K562 (cell line): ENCODE results near the gene ZSCAN2. TPM values are rescaled to one million over a fixed set of nuclear protein-coding genes. Genes with fewer than 3 reads are reported as not detected.
A peak's percentile ranks its signal among the peaks of the same experiment; 100 is the strongest.

Source experiments
- ATAC-seq: fragments of 200-7000 bp; cut with Tn5 transposase; 3 replicates; pipeline ENCODE4 v1.9.1; 2020; ENCODE audit warnings: moderate library complexity
- BruUV-seq: library from RNA; stranded (reverse); fragments of 400-500 nt; replicated peaks from 2 replicates; lab custom pipeline; 2021; lab: Mats Ljungman, UMichigan
- CTCF ChIA-PET: fragments of 300-600 bp; formaldehyde crosslinking; extraction: SDS; loops from one replicate; lab custom pipeline; 2021; ENCODE audit warnings: low intra/inter-chr PET ratio; lab: Yijun Ruan, JAX
- POLR2A ChIA-PET: fragments of 300-600, 350-650 bp; sonication (Branson Sonifier 250); formaldehyde crosslinking; extraction: SDS; loops from one replicate; lab custom pipeline; 2021; ENCODE audit warnings: antibody characterized with exemption, inconsistent platforms; lab: Yijun Ruan, JAX
- DNase-seq, 4 experiments: peaks; one replicate each; pipeline versions ENCODE4 v3.0.0 to v3.0.0-alpha.2; 2011 to 2018; ENCODE audit warnings: low spot score in 3 of 4, mixed read lengths in 3 of 4; ENCODE audit errors: extremely low read depth in 1 of 4
- FAIRE-seq: peaks from 2 replicates; lab custom pipeline; 2011; peaks lifted over from hg19 to GRCh38; lab: Jason Lieb, UNC
- H2AFZ ChIP-seq: 2 replicates; pipeline ENCODE4 v1.6.0; 2011; ENCODE audit warnings: low read depth, low read length, control low read depth, inconsistent platforms
- H3K27ac ChIP-seq: fragments of 200-600 bp; 3 replicates; pipeline ENCODE4 v1.8.0; 2011; ENCODE audit warnings: low read depth, mild to moderate bottlenecking, control low read depth, inconsistent platforms, low read length, moderate library complexity, mixed read lengths; ENCODE audit errors: extremely low read depth
- H3K27me3 ChIP-seq, 2 experiments: fragments of 300-600 bp in 1 of 2; 2 replicates in 1 of 2; 3 replicates in 1 of 2; pipeline versions ENCODE4 v1.6.0 to v1.8.0; 2011; ENCODE audit warnings: inconsistent platforms in 2 of 2, low read length in 2 of 2, mild to moderate bottlenecking in 1 of 2, mixed read lengths in 1 of 2, moderate library complexity in 1 of 2; ENCODE audit not compliant: control insufficient read depth in 2 of 2, insufficient read depth in 2 of 2
- H3K36me3 ChIP-seq: fragments of 300-600 bp; 3 replicates; pipeline ENCODE4 v1.8.0; 2011; ENCODE audit warnings: mild to moderate bottlenecking, low read length, inconsistent platforms; ENCODE audit not compliant: control insufficient read depth, insufficient read depth
- H3K4me1 ChIP-seq, 2 experiments: fragments of 200-600 bp in 1 of 2; replicated peaks in 1 of 2; 2 replicates in 1 of 2; 3 replicates in 1 of 2; pipeline versions ENCODE4 v1.5.1 to v1.8.0; 2011; ENCODE audit warnings: inconsistent platforms in 2 of 2, low read length in 2 of 2, mild to moderate bottlenecking in 1 of 2, mixed read lengths in 1 of 2, moderate library complexity in 1 of 2; ENCODE audit not compliant: control insufficient read depth in 2 of 2, insufficient read depth in 2 of 2
- H3K4me2 ChIP-seq: 2 replicates; pipeline ENCODE4 v1.6.1; 2011; ENCODE audit warnings: low read length, control low read depth, inconsistent platforms, mixed read lengths; ENCODE audit not compliant: insufficient read depth
- H3K4me3 ChIP-seq: fragments of 200-600 bp; sonication (generic), shearing (Covaris generic); 2 replicates; pipeline ENCODE4 v1.5.1; 2016; ENCODE audit warnings: control low read depth, inconsistent platforms
- H3K79me2 ChIP-seq: fragments of 200-600 bp; 3 replicates; pipeline ENCODE4 v1.8.0; 2011; ENCODE audit warnings: low read length, inconsistent platforms; ENCODE audit not compliant: control insufficient read depth, insufficient read depth
- H3K9ac ChIP-seq, 2 experiments: 2 replicates each; pipeline versions ENCODE4 v1.6.0 to v1.6.1; 2011; ENCODE audit warnings: low read depth in 2 of 2, low read length in 2 of 2, control low read depth in 1 of 2, inconsistent platforms in 1 of 2, mild to moderate bottlenecking in 1 of 2, mixed read lengths in 1 of 2; ENCODE audit not compliant: insufficient read depth in 1 of 2
- H3K9me1 ChIP-seq: one replicate; pipeline ENCODE4 v1.6.0; 2011; ENCODE audit warnings: inconsistent platforms, mild to moderate bottlenecking, low read length, moderate library complexity; ENCODE audit not compliant: control insufficient read depth, insufficient read depth
- H3K9me3 ChIP-seq: replicated peaks from 2 replicates; pipeline ENCODE4 v1.5.1; 2011; ENCODE audit warnings: low read depth, low read length, inconsistent platforms; ENCODE audit not compliant: control insufficient read depth, insufficient read depth
- H4K20me1 ChIP-seq: replicated peaks from 2 replicates; pipeline ENCODE4 v1.6.1; 2011; ENCODE audit warnings: low read length, inconsistent platforms, mixed read lengths; ENCODE audit not compliant: control insufficient read depth, insufficient read depth
- CBFA2T2 ChIP-seq: fragments of 450-650 bp; conservative IDR thresholded peaks from 2 replicates; pipeline ENCODE4 v1.6.1; 2017; ENCODE audit warnings: mild to moderate bottlenecking
- FOXO4 ChIP-seq: fragments of 450-650 bp; formaldehyde crosslinking; IDR thresholded peaks from 2 replicates; pipeline ENCODE4 v1.4.0; 2020; ENCODE audit warnings: mild to moderate bottlenecking, moderate library complexity
- HNRNPK ChIP-seq: fragments of 200-400 bp; formaldehyde crosslinking; IDR thresholded peaks from one replicate; pipeline ENCODE4 v1.6.1; 2018; ENCODE audit warnings: mild to moderate bottlenecking, low read depth, low read length; ENCODE audit not compliant: poor library complexity, severe bottlenecking
- JUND ChIP-seq, 2 experiments: IDR thresholded peaks; 2 replicates in 1 of 2; 3 replicates in 1 of 2; pipeline ENCODE4 v1.6.1; 2011; ENCODE audit warnings: borderline replicate concordance in 2 of 2, low read depth in 2 of 2, low read length in 2 of 2, improper control_type of control experiment in 1 of 2, missing biosample characterization in 1 of 2, missing genetic modification characterization in 1 of 2, missing genetic modification reagents in 1 of 2
- KDM1A ChIP-seq, 2 experiments: fragments of 450-650 bp; IDR thresholded peaks; 2 replicates each; pipeline ENCODE4 v1.6.1; 2016; ENCODE audit warnings: mild to moderate bottlenecking in 2 of 2
- MEF2D ChIP-seq: conservative IDR thresholded peaks from 2 replicates; pipeline ENCODE4 v1.6.1; 2016; ENCODE audit warnings: low read depth, missing genetic modification characterization, missing compliant biosample characterization
- MEIS2 ChIP-seq: fragments of 450-650 bp; IDR thresholded peaks from 2 replicates; pipeline ENCODE4 v1.6.1; 2014; ENCODE audit warnings: mild to moderate bottlenecking; ENCODE audit not compliant: partially characterized antibody
- NCOR1 ChIP-seq: fragments of 450-650 bp; IDR thresholded peaks from 2 replicates; pipeline ENCODE4 v1.6.1; 2016; ENCODE audit warnings: mild to moderate bottlenecking, moderate library complexity
- NFIC ChIP-seq: fragments of 450-650 bp; IDR thresholded peaks from 2 replicates; pipeline ENCODE4 v1.6.1; 2017; ENCODE audit warnings: mild to moderate bottlenecking, inconsistent platforms
- SMARCA4 ChIP-seq: fragments of 450-650 bp; IDR thresholded peaks from 2 replicates; pipeline ENCODE4 v1.6.1; 2016
- SPI1 ChIP-seq: IDR thresholded peaks from 2 replicates; pipeline ENCODE4 v1.6.1; 2011; ENCODE audit warnings: low read depth, low read length, control low read depth, borderline replicate concordance
- ZEB2 ChIP-seq: fragments of 450-650 bp; IDR thresholded peaks from 2 replicates; pipeline ENCODE4 v1.6.1; 2016
- ZNF316 ChIP-seq: fragments of 450-650 bp; IDR thresholded peaks from 2 replicates; pipeline ENCODE4 v1.6.1; 2016
- ZSCAN32 ChIP-seq: fragments of 450-650 bp; formaldehyde crosslinking; IDR thresholded peaks from 2 replicates; pipeline ENCODE4 v1.4.0; 2020; ENCODE audit warnings: mild to moderate bottlenecking, moderate library complexity
- in situ Hi-C: fragments of 300-500 bp; cut with MboI; formaldehyde crosslinking; loops from 4 replicates; pipeline ENCODE4 v1.15.0; 2018; ENCODE audit warnings: inconsistent platforms, mixed read lengths
- intact Hi-C: fragments of 100-400 bp; cut with micrococcal nuclease; formaldehyde crosslinking; loops from 2 replicates; pipeline ENCODE4 v1.14.2; 2022
- polyA plus RNA-seq, 8 experiments: library from polyadenylated mRNA; depleted of rRNA in 4 of 8; stranded (reverse) in 5 of 8; unstranded in 3 of 8; fragments of >200 nt; fragmentation: Nextera tagmentation in 2 of 8; fragmentation: Illumina TruSeq in 1 of 8; extraction: Ambion mirVana in 2 of 8; extraction: Trizol in 1 of 8; gene quantifications; 2 replicates each; pipeline versions ENCODE4 v1.2.1 to v1.2.3, GENCODE V29; 2011 to 2014; ENCODE audit warnings: inconsistent platforms in 1 of 8, missing spikeins in 1 of 8
- total RNA-seq, 7 experiments: library from RNA; depleted of rRNA in 6 of 7; stranded (reverse); fragments of >200 nt in 6 of 7; fragmentation: Illumina TruSeq in 2 of 7; extraction: Trizol in 2 of 7; gene quantifications; 2 replicates each; pipeline versions ENCODE4 v1.2.1 to v1.2.3, GENCODE V29; 2011 to 2021; ENCODE audit warnings: low replicate concordance in 1 of 7
- TF ChIP-seq, protein P1 (sequence below): sonication (generic); formaldehyde crosslinking; IDR thresholded peaks from 2 replicates; pipeline ENCODE4 v1.8.0; 2023; ENCODE audit warnings: missing genetic modification reagents, mild to moderate bottlenecking, borderline replicate concordance
- TF ChIP-seq, protein P2 (sequence below), 2 experiments: fragments of 250-450 bp in 1 of 2; fragments of 450-650 bp in 1 of 2; sonication (Bioruptor Pico) in 1 of 2; IDR thresholded peaks; 2 replicates each; pipeline versions ENCODE4 v1.6.1 to v1.8.0; 2016 to 2021; ENCODE audit warnings: mild to moderate bottlenecking in 2 of 2, moderate library complexity in 2 of 2, missing compliant biosample characterization in 1 of 2, missing genetic modification characterization in 1 of 2

The ZSCAN2 gene
- total and polyA plus RNA-seq, 9 of the 15 experiments (the other 6 are each of a cell fraction or from before 2014, with no cell fraction given), result 1.7 to 14.2 (median 6.6) TPM

GRCh38 chr15:84647726-84648125, 46.9 kb downstream of the ZSCAN2 start:
- CTCF ChIA-PET, result no interaction called here
- in situ Hi-C loops, result no loop called here
- peak; percentile 18 for TF ChIP-seq MEIS2
- TF ChIP-seq NCOR1, result peak; percentile 58; the same call in 1 of the 2 replicates
- TF ChIP-seq FOXO4 (CRISPR knock-in tag), result no peak
- TF ChIP-seq NFIC, result 0 out of 2 replicates have a peak, but pooled peaks have one; percentile 13
- peak; percentile 32 to 59; a peak in 3 of 4 replicates for TF ChIP-seq KDM1A (IDR thresholded peaks at IDR 0.05)
- TF ChIP-seq ZEB2, result peak; percentile 52; the same call in 1 of the 2 replicates
- peak; percentile 42; the same call in 1 of the 2 replicates for TF ChIP-seq SPI1
- no peak for TF ChIP-seq HNRNPK
- TF ChIP-seq CBFA2T2, result peak; percentile 58; the same call in 1 of the 2 replicates
- TF ChIP-seq, protein P1, sequence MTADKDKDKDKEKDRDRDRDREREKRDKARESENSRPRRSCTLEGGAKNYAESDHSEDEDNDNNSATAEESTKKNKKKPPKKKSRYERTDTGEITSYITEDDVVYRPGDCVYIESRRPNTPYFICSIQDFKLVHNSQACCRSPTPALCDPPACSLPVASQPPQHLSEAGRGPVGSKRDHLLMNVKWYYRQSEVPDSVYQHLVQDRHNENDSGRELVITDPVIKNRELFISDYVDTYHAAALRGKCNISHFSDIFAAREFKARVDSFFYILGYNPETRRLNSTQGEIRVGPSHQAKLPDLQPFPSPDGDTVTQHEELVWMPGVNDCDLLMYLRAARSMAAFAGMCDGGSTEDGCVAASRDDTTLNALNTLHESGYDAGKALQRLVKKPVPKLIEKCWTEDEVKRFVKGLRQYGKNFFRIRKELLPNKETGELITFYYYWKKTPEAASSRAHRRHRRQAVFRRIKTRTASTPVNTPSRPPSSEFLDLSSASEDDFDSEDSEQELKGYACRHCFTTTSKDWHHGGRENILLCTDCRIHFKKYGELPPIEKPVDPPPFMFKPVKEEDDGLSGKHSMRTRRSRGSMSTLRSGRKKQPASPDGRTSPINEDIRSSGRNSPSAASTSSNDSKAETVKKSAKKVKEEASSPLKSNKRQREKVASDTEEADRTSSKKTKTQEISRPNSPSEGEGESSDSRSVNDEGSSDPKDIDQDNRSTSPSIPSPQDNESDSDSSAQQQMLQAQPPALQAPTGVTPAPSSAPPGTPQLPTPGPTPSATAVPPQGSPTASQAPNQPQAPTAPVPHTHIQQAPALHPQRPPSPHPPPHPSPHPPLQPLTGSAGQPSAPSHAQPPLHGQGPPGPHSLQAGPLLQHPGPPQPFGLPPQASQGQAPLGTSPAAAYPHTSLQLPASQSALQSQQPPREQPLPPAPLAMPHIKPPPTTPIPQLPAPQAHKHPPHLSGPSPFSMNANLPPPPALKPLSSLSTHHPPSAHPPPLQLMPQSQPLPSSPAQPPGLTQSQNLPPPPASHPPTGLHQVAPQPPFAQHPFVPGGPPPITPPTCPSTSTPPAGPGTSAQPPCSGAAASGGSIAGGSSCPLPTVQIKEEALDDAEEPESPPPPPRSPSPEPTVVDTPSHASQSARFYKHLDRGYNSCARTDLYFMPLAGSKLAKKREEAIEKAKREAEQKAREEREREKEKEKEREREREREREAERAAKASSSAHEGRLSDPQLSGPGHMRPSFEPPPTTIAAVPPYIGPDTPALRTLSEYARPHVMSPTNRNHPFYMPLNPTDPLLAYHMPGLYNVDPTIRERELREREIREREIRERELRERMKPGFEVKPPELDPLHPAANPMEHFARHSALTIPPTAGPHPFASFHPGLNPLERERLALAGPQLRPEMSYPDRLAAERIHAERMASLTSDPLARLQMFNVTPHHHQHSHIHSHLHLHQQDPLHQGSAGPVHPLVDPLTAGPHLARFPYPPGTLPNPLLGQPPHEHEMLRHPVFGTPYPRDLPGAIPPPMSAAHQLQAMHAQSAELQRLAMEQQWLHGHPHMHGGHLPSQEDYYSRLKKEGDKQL, result no peak
- peak; percentile 49; the same call in 1 of the 2 replicates for TF ChIP-seq SMARCA4
- TF ChIP-seq JUND (IDR thresholded peaks at IDR 0.05; ENCODE audit: borderline replicate concordance, low read depth, low read length), result peak; percentile 79
- TF ChIP-seq JUND (tag; IDR thresholded peaks at IDR 0.05; ENCODE audit: borderline replicate concordance, low read depth, low read length), result peak; percentile 75; the same call in 1 of the 3 replicates
- no peak for TF ChIP-seq ZSCAN32
- TF ChIP-seq, protein P2, sequence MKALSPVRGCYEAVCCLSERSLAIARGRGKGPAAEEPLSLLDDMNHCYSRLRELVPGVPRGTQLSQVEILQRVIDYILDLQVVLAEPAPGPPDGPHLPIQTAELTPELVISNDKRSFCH (CRISPR knock-in tag; IDR thresholded peaks at IDR 0.05), result no peak
- TF ChIP-seq, protein P2 (tag; IDR thresholded peaks at IDR 0.05), result no peak
- no peak for TF ChIP-seq MEF2D
- no peak for TF ChIP-seq ZNF316

More at GRCh38 chr15:84647726-84648125, 46.9 kb downstream of the ZSCAN2 start:
- POLR2A ChIA-PET, result interaction anchor here (0.6 to 2.5 kb wide), 7 partner anchors 8 to 87 kb away, joined by 3 to 11 read pairs (median 3); no protein-coding TSS in a partner anchor
- Histone ChIP-seq H3K9me1 (peaks cover 9% of the 10 kb centered on the region), H3K27ac (no peak overlapping the region), H3K4me2 (0 out of 2 replicates have a peak overlapping the region, but pooled peaks have one; percentile 9), H3K79me2 (peaks cover 3% of the 10 kb centered on the region; the same call in 1 of the 3 replicates), H2AFZ (no peak overlapping the region), H3K4me3 (no peak overlapping the region), H3K4me1 (peaks cover 5 to 16% of the 10 kb centered on the region in 2 experiments; a peak in 3 of 5 replicates), H3K36me3 (peaks cover 84% of the 10 kb centered on the region), H3K27me3 (no peaks in the 10 kb centered on the region), H4K20me1 (no peaks in the 10 kb centered on the region; the same call in 1 of the 2 replicates), H3K9me3 (no peaks in the 10 kb centered on the region), H3K9ac (no peak overlapping the region; a peak in 1 of 4 replicates)
- DNase-seq (peak in 2 of 4 experiments; percentile 28 to 67), ATAC-seq (peak; percentile 9; the same call in 2 of the 3 replicates), FAIRE-seq (peak; percentile 79)
- intact Hi-C loops, result no loop called here
- no TSS peak for BruUV-seq
